ENCODE measurements around the gene TBATA.

The TBATA gene

DNA sequence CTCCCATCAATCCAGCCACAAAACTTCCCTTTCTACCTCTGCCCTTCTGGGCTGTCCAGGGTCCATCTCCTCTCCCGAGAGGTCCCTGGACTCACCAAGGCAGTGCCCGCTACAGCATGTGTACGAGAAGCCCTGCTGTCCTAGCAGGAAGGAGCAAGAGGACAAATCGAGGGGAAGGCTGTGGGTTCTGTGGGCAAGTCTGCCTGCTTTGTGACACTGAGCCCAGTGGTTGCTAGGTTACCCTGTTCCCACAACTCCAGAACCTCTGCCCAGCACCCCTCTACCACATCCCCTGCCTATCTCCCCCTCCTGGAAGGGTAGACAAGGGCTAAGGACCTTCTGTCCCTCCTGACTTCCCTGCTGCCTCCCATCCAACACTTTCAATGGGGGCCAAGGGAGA, at the start of gene TBATA:
Gene TBATA, minus strand, starts transcription at position 188 of the 400 bp plus-strand sequence. CDS start 1,998 bp downstream, outside the sequence.
- Histone ChIP-seq H3K9me3 (ENCODE audit: control insufficient read depth, insufficient read depth, low read length) (no peaks in the 10 kb centered on the region), H3K9ac (ENCODE audit: low read depth, low read length) (no peak within 1 kb of the TSS), H3K4me1 (ENCODE audit: control insufficient read depth, insufficient read depth, low read length) (no peaks in the 10 kb centered on the region), H3K27me3 (ENCODE audit: control insufficient read depth, insufficient read depth, low read length) (no peaks in the 10 kb centered on the region), H3K4me3 (ENCODE audit: low read depth, low read length) (no peak within 1 kb of the TSS), H3K27ac (ENCODE audit: low read depth, low read length) (no peak within 1 kb of the TSS), H3K36me3 (ENCODE audit: control insufficient read depth, insufficient read depth, low read length) (no peaks in the 10 kb centered on the region)

- H3K9me3 ChIP-seq (ENCODE audit: control insufficient read depth, insufficient read depth, low read length): no peaks in the 10 kb centered on the region
- H3K27me3 ChIP-seq (ENCODE audit: control insufficient read depth, insufficient read depth, low read length): no peaks in the 10 kb centered on the region
- H3K4me3 ChIP-seq (ENCODE audit: low read depth, low read length): no peak overlapping the region
- no peak overlapping the region for H3K9ac ChIP-seq (ENCODE audit: low read depth, low read length)
- peaks cover 13% of the 10 kb centered on the region for H3K36me3 ChIP-seq (ENCODE audit: control insufficient read depth, insufficient read depth, low read length)
- H3K4me1 ChIP-seq (ENCODE audit: control insufficient read depth, insufficient read depth, low read length): no peaks in the 10 kb centered on the region
- H3K27ac ChIP-seq (ENCODE audit: low read depth, low read length): no peak overlapping the region
Observed at GRCh38 chr10:70834441-70835151, 49.4 kb upstream of the TBATA start.

- Histone ChIP-seq H3K9ac (ENCODE audit: low read depth, low read length) (no peak overlapping the region), H3K4me3 (ENCODE audit: low read depth, low read length) (no peak overlapping the region), H3K27me3 (ENCODE audit: control insufficient read depth, insufficient read depth, low read length) (no peaks in the 10 kb centered on the region), H3K27ac (ENCODE audit: low read depth, low read length) (no peak overlapping the region), H3K36me3 (ENCODE audit: control insufficient read depth, insufficient read depth, low read length) (peaks cover 13% of the 10 kb centered on the region), H3K4me1 (ENCODE audit: control insufficient read depth, insufficient read depth, low read length) (no peaks in the 10 kb centered on the region), H3K9me3 (ENCODE audit: control insufficient read depth, insufficient read depth, low read length) (no peaks in the 10 kb centered on the region)
Observed at GRCh38 chr10:70834021-70834420, 48.8 kb upstream of the TBATA start.

- Histone ChIP-seq H3K27ac (ENCODE audit: low read depth, low read length) (no peak overlapping the region), H3K27me3 (ENCODE audit: control insufficient read depth, insufficient read depth, low read length) (no peaks in the 10 kb centered on the region), H3K9me3 (ENCODE audit: control insufficient read depth, insufficient read depth, low read length) (no peaks in the 10 kb centered on the region), H3K4me3 (ENCODE audit: low read depth, low read length) (no peak overlapping the region), H3K36me3 (ENCODE audit: control insufficient read depth, insufficient read depth, low read length) (peaks cover 13% of the 10 kb centered on the region), H3K4me1 (ENCODE audit: control insufficient read depth, insufficient read depth, low read length) (no peaks in the 10 kb centered on the region), H3K9ac (ENCODE audit: low read depth, low read length) (no peak overlapping the region)
Observed at GRCh38 chr10:70833601-70834000, 48.4 kb upstream of the TBATA start.

- H3K27me3 ChIP-seq (ENCODE audit: control insufficient read depth, insufficient read depth, low read length): no peaks in the 10 kb centered on the region
- H3K4me3 ChIP-seq (ENCODE audit: low read depth, low read length): no peak overlapping the region
- H3K9ac ChIP-seq (ENCODE audit: low read depth, low read length): no peak overlapping the region
- H3K36me3 ChIP-seq (ENCODE audit: control insufficient read depth, insufficient read depth, low read length): peaks cover 13% of the 10 kb centered on the region
- no peaks in the 10 kb centered on the region for H3K4me1 ChIP-seq (ENCODE audit: control insufficient read depth, insufficient read depth, low read length)
- no peaks in the 10 kb centered on the region for H3K9me3 ChIP-seq (ENCODE audit: control insufficient read depth, insufficient read depth, low read length)
- H3K27ac ChIP-seq (ENCODE audit: low read depth, low read length): no peak overlapping the region
Observed at GRCh38 chr10:70832852-70833528, 47.8 kb upstream of the TBATA start.

DNA sequence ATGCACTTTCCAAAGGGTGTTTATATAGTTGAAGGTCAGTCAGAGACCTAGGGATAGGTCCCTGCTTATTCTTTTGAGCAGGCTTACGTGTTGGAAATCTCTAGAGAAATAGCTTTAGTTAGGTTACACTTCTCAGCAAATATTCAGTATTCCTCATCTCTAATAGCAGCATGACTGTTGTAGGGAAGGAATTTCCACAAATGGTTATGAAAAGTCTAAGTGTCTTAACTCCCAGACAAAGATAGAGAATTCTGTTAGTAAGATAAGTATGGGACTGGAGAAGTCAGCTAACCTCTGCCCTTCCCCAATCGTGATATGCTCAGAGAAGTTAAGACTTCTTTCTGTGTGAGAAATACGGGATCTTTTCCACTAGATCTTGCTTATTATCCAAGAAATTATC, 47.0 kb upstream of the TBATA start:
- no peak overlapping the region for H3K9ac ChIP-seq (ENCODE audit: low read depth, low read length)
- peaks cover 13% of the 10 kb centered on the region for H3K36me3 ChIP-seq (ENCODE audit: control insufficient read depth, insufficient read depth, low read length)
- no peaks in the 10 kb centered on the region for H3K9me3 ChIP-seq (ENCODE audit: control insufficient read depth, insufficient read depth, low read length)
- H3K27me3 ChIP-seq (ENCODE audit: control insufficient read depth, insufficient read depth, low read length): no peaks in the 10 kb centered on the region
- no peak overlapping the region for H3K27ac ChIP-seq (ENCODE audit: low read depth, low read length)
- no peaks in the 10 kb centered on the region for H3K4me1 ChIP-seq (ENCODE audit: control insufficient read depth, insufficient read depth, low read length)
- H3K4me3 ChIP-seq (ENCODE audit: low read depth, low read length): no peak overlapping the region

DNA sequence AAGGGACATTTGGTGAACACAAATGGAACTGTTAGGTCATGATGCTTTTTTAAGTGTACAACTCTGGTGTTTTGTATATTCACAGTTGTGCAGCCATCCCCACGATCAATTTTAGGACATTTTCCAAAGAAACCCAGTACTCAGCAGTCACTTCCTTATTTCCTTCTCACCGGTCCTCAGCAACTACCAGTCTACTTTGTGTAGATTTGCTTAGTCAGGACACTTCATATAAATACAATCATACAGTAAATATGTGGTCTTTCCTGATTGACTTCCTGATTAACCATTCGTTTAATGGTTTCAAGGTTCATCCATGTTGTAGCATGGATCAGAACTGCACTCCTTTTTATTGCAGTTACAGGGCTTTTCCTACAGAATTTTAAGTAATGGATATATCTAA, 45.0 kb upstream of the TBATA start:
- Histone ChIP-seq H3K4me1 (ENCODE audit: control insufficient read depth, insufficient read depth, low read length) (no peaks in the 10 kb centered on the region), H3K9me3 (ENCODE audit: control insufficient read depth, insufficient read depth, low read length) (no peaks in the 10 kb centered on the region), H3K4me3 (ENCODE audit: low read depth, low read length) (no peak overlapping the region), H3K27me3 (ENCODE audit: control insufficient read depth, insufficient read depth, low read length) (no peaks in the 10 kb centered on the region), H3K36me3 (ENCODE audit: control insufficient read depth, insufficient read depth, low read length) (peaks cover 17% of the 10 kb centered on the region), H3K27ac (ENCODE audit: low read depth, low read length) (no peak overlapping the region), H3K9ac (ENCODE audit: low read depth, low read length) (no peak overlapping the region)

DNA sequence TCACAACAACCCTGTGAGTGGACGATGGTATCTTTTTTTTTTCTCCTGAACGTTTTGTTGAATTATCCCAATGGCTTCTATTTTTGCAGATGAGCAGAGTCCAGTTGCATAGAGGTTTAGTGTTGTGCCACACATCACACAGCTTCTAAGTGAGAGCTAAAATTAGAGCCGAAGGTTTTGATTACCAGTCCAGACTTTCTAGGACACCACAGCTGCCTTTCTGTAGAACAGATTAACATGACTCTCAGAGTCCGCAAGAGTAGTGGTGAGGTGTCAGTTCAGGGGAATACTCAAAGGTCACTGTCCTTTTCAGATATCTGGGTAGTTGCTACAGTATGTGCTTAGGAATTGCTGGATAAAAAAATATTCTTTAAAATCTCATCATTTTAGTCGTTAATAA, 44.4 kb upstream of the TBATA start:
- no peaks in the 10 kb centered on the region for H3K4me1 ChIP-seq (ENCODE audit: control insufficient read depth, insufficient read depth, low read length)
- no peak overlapping the region for H3K27ac ChIP-seq (ENCODE audit: low read depth, low read length)
- H3K9me3 ChIP-seq (ENCODE audit: control insufficient read depth, insufficient read depth, low read length): no peaks in the 10 kb centered on the region
- no peak overlapping the region for H3K9ac ChIP-seq (ENCODE audit: low read depth, low read length)
- H3K36me3 ChIP-seq (ENCODE audit: control insufficient read depth, insufficient read depth, low read length): peaks cover 19% of the 10 kb centered on the region
- no peaks in the 10 kb centered on the region for H3K27me3 ChIP-seq (ENCODE audit: control insufficient read depth, insufficient read depth, low read length)
- no peak overlapping the region for H3K4me3 ChIP-seq (ENCODE audit: low read depth, low read length)

DNA sequence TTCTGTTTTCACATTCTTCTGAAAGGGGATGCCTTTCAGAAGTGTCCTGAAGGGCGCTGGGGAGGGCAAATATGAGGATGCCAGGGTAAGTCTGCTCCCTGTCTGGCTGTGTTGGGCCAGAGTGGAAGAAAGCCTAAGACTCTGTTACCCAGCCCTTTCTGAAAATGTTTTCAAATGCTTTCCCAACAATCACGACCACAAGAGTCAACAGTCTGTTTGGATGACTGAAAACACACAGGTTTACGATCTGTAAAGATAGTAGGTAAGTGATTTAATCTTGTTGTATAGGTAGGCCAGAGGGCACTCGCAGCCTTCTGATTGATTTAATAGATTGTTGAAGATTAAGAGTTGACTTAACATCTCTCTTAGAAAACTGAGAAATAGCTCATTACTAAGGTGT, 43.7 kb upstream of the TBATA start:
- H3K9me3 ChIP-seq (ENCODE audit: control insufficient read depth, insufficient read depth, low read length): no peaks in the 10 kb centered on the region
- H3K27ac ChIP-seq (ENCODE audit: low read depth, low read length): no peak overlapping the region
- no peaks in the 10 kb centered on the region for H3K4me1 ChIP-seq (ENCODE audit: control insufficient read depth, insufficient read depth, low read length)
- no peak overlapping the region for H3K9ac ChIP-seq (ENCODE audit: low read depth, low read length)
- H3K4me3 ChIP-seq (ENCODE audit: low read depth, low read length): no peak overlapping the region
- peaks cover 19% of the 10 kb centered on the region for H3K36me3 ChIP-seq (ENCODE audit: control insufficient read depth, insufficient read depth, low read length)
- no peaks in the 10 kb centered on the region for H3K27me3 ChIP-seq (ENCODE audit: control insufficient read depth, insufficient read depth, low read length)

DNA sequence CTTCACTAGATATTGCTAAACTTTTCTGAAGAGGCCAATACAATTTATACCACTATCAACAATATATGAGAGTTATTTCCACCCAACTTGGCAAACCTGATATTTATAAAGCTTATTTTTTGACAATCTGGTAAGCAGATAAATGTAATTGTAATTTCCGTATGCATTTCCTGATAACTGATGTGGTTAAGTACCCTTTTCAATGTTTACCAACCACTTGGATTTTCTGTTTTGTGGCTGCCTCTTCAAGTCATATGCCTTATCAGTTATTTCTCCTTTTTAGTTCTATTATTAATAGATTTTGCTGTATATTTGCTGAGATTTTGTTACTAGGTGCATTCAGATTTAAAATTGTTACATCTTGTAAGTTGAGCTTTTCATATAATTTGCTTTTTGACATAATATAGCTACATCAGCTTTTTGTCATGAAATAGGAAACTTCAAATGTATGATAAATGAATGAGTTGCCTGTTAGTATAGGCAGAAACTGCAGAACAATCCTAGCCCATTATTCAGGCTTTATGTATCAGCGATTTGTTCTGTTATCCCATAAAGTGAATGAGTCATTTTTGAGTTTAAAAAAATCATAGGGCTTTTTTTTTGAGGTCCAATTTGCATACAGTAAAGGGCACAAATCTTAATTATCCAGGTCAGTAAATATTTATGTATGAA, 42.0 kb upstream of the TBATA start:
- Histone ChIP-seq H3K4me3 (ENCODE audit: low read depth, low read length) (no peak overlapping the region), H3K36me3 (ENCODE audit: control insufficient read depth, insufficient read depth, low read length) (peaks cover 21% of the 10 kb centered on the region), H3K27me3 (ENCODE audit: control insufficient read depth, insufficient read depth, low read length) (no peaks in the 10 kb centered on the region), H3K9ac (ENCODE audit: low read depth, low read length) (no peak overlapping the region), H3K4me1 (ENCODE audit: control insufficient read depth, insufficient read depth, low read length) (no peaks in the 10 kb centered on the region), H3K9me3 (ENCODE audit: control insufficient read depth, insufficient read depth, low read length) (no peaks in the 10 kb centered on the region), H3K27ac (ENCODE audit: low read depth, low read length) (no peak overlapping the region)

Data from HUES48 (cell line).